Ureter (tissue), 1 donor: Measurements from ENCODE around the gene ITPK1. TPM values are rescaled to one million over a fixed set of nuclear protein-coding genes. Genes with fewer than 3 reads are reported as not detected.

Experiments
- DNase-seq: peaks from one replicate; pipeline ENCODE4 v3.0.0-alpha.2; 2020; ENCODE audit warnings: low spot score
- total RNA-seq: library from RNA; stranded (reverse); gene quantifications from one replicate; pipeline ENCODE4 v1.2.4, GENCODE V29; 2023
- donor health status: DM: yes; HTN: yes; CAD: no.

The ITPK1 gene
- total RNA-seq, 1 donor from 2014 or later: 70.4 TPM

- no peak for DNase-seq
Observed at GRCh38 chr14:93061380-93062012, 54.2 kb downstream of the ITPK1 start.

- no peak for DNase-seq
Observed at GRCh38 chr14:93060841-93061240, 54.9 kb downstream of the ITPK1 start.

- no peak for DNase-seq
Observed at GRCh38 chr14:93059917-93060545, 55.7 kb downstream of the ITPK1 start.

DNA sequence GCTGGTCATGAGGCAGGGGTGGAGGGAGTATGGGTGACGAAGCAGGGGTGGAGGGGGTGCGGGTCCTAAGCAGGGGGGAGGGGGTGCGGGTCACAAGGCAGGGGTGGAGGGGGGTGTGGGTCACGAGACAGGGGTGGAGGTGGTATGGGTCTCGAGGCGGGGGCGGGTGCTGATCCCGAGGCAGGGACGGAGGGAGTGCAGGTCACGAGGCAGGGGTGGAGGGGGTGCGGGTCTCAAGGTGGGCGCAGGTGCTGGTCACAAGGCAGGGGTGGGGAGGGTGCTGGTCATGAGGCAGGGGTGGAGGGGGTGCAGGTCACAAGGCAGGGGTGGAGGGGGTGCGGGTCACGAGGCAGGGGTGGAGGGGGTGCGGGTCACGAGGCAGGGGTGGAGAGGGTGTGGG, 56.5 kb downstream of the ITPK1 start:
- no peak for DNase-seq

DNA sequence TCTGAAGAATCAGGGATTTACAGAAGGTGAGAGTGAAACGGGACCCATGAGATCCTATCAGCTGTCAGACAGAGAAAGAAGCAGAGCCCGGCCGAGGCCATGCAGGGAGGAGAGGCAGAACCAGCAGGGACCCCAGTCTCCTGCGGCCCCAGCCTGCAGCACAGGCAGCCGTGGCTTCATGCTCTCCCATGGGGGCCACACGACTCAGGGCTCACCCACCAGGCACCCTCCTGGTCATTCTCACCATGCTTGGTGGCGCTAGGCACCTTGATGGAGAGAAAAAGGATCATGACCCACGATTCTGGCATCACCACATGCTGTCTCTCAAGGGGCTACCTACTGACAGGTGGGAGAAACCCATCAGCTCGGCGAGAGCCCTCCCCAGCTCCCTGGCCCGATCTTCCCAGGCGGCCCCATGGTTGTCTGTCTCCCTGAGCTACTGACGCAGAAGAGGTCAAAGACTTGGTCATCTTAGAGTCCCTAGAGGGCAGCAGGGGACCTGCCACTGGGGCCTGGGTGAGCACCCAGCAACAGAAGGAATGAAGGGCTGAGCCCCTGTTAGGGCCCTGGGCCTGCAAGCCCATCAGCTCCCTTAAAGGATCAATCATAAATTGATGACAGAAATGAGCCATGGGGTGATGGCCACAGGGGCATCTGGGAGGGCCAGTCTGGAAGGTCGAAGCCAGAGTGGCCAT, 58.0 kb downstream of the ITPK1 start:
- no peak for DNase-seq

DNA sequence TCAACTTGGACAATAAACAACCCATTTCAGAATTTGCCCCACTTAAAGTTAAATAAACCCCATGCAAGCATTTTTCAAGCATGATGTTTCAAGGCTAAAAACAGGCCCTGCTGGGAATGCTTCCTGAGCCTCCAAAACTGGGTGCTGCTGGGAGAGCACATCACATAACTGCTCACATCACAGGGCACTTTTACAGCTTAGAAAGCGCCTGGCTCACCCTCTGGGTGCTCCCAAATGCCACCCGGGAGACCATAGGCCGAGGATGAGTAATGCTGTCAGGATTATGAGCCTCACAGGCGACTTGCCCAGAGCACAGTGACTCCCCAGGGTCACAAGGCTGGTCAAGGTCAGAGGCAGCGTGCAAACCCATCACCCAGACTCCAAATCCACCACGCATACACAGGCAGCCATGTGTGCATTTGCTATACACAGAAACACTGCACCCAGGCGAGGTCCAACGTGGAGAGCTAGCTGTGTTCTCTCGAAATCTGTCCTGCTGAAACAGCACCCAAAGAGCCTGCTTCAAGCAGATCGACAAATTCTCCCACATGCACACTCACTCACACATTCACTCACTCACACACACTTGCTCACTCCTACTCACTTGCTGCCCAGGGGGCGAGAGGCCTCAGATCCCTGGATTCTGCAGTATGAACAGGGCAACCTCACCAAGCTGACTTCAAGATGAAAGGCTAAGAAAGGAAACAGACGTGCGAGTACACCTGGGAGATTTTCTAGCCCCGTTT, 58.7 kb downstream of the ITPK1 start:
- no peak for DNase-seq

- DNase-seq: no peak
Observed at GRCh38 chr14:93056166-93056839, 59.4 kb downstream of the ITPK1 start.

GRCh38 chr14:93055651-93056115, 60.0 kb downstream of the ITPK1 start:
- DNase-seq: no peak

DNA sequence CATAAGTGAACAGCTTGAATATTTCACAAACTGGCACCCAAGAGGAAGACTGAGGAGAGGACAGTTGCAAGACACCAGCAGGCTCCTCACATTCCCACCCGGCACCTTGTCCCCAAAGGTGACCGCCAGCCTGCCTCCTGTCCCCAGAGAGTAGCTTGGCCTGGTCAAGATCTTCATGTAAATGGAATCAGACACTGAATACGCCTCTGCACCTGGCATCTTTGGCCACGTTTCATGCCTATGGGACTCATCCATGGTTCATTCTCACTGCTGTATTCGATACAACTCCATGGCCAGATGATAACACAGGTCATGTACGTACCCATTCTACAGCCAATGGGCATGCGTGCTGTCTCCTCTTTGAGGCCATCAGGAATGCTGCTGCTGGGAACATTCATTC, 60.8 kb downstream of the ITPK1 start:
- DNase-seq: no peak

DNA sequence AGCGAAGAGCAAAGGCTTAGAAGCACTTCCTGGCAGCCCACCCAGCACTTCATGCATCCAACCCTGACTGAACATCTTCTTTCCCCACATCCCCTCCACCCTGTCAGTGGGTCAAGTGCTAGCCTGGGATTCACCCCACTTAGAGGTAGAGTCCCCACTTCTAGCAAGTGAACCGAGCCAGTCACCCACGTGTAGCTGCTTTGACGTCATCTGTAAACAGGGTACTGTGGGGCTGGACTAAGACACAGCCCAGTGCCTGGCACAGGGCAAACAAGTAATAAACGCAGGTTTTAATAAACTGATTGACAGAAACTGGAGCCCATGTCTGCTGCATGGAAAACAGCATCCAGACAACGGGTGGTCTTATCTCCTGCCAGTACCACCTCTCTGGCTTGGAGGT, 61.7 kb downstream of the ITPK1 start:
- no peak for DNase-seq

DNA sequence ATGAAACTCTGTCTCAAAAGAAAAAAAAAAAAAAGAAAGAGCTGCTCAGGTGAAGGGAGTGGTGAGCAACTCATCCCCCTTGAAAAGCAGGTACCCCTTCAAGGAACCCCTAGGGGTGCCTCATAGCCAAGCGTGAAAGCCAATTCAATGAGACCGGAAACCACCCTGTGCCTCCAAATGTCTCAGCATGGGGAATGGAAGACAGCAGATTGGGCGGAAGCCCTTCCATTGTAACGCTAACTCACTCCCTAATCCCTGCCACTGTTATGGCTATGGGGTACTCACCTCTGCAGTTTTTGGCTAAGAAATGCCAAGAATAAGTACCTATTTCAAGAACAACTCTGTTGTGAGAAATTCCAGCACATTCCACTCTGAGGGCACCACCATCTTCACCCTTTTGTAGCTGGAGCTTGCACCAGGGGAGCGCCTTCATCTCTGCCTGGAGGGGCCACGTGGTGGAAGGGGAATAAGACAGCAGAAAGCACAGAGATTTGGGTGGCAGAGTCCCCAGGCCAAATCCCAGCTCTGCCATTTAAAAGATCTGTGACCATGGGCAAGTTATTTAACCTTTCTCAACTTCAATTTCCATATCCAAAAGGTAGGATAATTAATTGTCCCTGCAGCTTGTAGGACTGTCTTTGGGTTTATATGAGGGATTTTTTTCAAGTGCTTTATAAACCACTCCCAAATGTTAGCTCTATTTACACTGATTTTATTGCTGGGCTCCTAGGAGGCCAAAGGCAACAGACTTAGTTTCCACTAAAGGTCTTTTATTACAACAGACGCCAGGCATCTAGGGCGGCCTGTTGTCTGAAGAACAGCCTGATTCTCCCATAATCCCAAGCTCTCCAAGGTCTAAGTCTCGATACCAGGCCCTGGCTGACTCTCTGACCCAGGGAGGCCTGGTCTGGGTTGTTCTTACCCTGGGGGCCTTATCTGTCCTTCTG, 63.9 kb downstream of the ITPK1 start:
- no peak for DNase-seq

GRCh38 chr14:93050761-93051160, 65.0 kb downstream of the ITPK1 start:
- DNase-seq: no peak

- DNase-seq: no peak
Observed at GRCh38 chr14:93049867-93050331, 65.8 kb downstream of the ITPK1 start.

DNA sequence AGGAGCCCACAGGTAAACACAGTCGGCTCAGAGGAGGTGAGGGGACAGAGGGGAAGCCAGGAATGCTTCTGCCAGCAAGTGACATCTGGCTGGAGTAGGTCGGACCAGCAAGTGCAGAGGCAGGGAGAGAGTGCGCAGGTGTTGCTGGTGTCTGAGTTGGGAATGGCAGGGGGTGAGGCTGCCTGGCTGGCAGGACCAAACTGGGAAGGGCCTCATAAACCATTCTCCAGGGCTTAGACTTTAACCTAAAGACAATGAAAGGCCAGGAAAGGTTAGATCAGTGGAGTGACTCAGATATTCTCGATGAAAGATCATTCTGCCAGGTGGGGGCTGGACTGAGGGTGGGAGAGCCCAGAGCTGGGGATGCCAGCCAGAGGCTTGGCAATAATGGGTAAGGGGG, 66.4 kb downstream of the ITPK1 start:
- DNase-seq: no peak

- no peak for DNase-seq
Observed at GRCh38 chr14:93048843-93049242, 66.9 kb downstream of the ITPK1 start.

- no peak for DNase-seq
Observed at GRCh38 chr14:93047661-93048060, 68.1 kb downstream of the ITPK1 start.

DNA sequence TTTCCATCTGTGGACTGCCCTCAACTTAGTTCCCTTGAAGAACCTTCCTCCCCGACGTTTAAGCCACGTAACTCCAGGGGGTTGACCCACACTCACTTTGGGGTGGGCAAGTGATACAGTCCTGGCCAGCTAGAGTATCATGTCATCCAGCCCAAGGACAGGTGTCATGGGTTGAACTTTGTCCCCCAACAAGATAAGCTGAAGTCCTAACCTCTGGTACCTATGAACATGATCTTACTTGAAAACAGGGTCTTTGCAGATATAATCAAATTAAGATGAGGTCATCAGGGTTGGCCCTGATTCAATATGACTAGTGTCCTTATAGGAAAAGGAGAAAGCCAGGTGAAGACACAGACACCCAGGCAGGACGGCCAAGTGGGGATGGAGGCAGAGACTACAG, 68.6 kb downstream of the ITPK1 start:
- DNase-seq: no peak

GRCh38 chr14:93046705-93047050, 69.0 kb downstream of the ITPK1 start:
- no peak for DNase-seq

- DNase-seq: no peak
Observed at GRCh38 chr14:93045965-93046704, 69.6 kb downstream of the ITPK1 start.

- DNase-seq: no peak
Observed at GRCh38 chr14:93045211-93045674, 70.5 kb downstream of the ITPK1 start.
